Hematopoietic multipotent progenitor cell treated with erythropoietin and hydrocortisone succinate and interleukin-3 and kit ligand, for 15 days (in vitro differentiated cells): ENCODE data around the gene KLHL21.

Experiments used
- DNase-seq: peaks from one replicate; pipeline ENCODE4 v3.0.0-alpha.2; 2015; ENCODE audit warnings: low spot score

The KLHL21 gene

DNA sequence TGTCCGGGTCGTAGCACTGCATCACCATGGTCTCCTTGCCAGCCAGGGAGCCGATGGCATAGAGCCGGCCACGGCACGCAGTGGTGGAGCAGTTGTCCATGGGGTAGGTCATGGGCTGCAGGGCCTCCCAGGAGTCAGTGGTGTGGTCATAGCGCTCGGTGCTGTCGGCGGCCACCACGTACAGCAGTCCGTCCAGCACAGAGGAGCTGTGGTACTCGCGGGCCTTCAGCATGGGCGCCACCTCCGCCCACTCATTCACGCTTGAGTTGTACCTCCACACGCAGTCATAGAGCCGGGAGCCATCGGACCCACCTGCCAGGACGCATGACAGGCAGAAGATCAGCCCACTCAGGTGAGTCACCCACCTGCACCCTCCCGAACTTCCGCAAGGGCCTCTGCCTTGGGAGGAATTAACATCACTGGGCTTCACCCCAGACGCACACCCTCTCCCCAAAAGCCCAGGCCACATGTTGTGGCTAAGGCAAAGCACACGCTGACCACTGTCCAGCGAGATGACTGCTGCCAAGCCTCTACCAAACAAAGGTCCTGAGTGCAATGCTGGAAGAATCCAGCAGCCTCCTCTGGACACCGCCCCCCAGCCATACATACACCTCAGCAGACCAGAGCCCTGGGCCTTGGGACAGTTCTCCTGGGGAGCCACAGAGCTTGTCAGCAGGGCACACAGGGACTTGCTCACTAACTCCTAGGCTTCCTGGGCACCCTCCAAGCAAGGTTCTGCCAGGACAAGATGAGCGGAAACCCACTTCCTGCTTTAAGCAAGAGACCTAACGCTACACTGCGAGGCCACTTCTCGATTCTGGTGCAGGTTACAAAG, 3.3 kb downstream of the KLHL21 start:
- no peak for DNase-seq

DNA sequence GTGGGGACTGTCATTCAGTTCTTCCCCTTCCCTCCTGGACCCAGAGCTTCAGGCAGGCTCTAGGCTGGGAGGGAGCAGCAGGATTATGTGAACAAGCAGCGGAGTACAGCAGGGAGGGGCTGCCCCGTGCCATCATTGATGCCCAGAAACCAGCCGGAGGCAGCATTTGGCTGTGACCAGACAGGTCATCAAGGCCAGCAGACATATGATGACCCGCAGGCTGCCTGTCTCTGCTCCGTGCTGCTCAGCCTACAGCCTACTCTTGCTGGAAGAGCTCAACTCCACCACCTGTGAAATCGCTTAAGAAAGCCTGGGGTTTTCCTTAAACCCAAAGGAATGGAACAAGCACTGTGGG, 4.9 kb downstream of the KLHL21 start:
- no peak for DNase-seq

DNA sequence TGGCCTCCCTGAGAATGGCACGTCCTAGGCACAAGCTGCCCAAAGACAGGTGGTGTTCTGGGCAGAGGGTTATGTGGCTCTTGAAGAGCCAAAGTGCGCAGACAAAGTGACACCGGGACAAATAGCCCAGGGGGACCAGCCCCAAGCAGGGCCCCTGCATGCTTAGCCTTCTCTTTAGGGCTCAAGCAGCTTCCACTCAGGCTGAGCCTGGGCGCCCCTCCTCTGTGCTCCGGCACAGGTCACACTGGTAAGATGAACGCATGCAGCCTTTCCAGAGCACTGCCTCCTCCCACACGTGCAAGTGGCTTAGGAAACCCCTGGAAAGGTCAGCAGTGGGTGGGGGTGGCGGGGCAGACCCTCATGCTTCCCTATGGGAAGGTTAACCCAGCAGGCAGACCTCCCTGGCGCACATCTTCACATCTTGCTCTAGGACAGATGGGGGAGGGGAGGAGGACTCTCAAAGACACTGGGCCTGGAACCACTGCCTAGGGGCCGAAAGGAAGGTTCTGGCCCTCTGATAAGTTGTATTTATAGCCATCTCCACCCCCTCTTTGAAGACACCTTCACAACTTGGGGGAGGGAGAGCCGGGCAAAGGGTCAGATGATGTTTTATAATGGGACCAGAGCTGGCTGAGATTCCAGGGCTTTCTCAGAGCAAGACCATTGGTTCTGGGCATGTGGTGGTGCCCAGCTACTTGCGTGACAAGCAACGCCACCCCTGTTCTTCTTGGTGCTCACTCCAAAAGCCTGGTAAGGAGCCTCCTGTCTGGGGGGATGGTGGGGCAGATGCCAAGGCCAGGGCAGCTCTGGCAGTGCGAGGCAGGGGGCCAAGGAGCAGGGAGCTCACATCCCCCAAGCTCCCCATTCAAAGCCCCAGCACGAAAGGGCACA, 5.5 kb downstream of the KLHL21 start:
- DNase-seq: no peak

DNA sequence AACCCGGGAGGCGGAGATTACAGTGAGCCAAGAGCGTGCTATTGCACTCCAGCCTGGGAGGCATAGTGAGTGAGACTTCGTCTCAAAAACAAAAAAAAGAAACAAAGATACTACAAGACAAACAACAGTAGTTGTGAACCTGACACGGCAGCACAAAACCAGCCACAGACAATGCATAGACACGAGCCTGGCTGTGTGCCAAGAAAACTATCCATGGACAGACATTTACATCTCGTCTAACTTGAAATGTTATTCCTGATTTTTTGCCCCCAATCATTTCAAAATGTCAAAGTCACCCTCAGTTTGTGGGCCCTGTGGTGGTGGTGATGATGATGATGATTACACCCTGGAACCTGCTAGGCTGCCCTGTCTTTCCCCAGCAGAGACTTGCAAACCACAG, 6.3 kb downstream of the KLHL21 start:
- DNase-seq: no peak

DNA sequence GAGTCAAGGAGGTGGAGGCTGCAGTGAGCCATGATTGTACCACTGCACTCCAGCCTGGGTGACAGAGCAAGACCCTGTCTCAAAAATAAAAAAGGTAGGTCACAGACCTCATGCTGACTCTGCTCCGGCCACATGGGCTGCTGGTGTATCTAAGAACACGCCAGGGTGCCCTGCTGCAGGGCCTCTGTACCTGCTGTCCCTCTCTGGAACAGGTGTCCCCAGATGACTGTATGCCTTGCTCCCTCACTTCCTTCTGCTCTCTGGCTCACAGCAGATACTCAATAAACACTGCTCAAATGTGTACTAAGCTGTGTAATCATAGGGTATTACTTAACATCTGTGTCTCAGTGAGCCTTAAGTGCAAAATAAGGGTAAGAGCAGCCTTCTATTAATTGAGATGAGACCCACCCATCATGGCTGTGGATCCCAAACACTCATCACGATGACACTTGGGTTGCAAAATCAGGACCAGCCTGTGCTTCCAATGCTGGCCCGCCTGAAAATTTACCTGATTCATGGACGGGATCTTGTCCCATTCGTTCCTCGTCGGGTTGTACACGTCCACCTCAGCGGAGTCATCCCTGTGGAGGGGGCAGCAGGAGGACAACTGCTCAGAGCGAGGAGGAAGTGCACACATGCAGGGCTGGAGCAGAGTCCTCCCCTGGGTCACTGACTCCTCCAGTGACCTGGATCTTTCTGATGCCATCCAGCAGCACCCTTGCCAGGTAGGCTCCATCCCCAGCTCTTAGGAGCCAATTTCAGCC, 7.5 kb downstream of the KLHL21 start:
- DNase-seq: no peak

DNA sequence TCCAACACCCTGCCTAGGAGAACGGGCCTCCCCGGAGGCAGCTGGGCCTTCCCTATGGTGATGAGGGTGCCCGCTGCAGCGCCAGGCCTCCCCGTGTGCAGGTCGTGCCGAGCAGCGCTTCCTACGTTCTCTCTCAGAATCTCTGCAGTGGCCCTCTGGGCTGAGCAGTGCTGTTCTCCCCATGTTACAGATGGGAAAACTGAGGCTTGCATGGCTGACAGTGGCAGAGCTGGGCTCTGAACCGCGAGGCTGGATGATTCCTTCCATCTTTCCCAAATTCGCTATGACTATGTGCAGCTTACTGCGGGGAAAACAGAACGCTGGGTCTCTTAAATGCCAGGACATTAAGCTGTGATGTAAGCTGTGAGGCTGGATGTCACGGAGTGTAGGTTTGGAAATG, 8.9 kb downstream of the KLHL21 start:
- no peak for DNase-seq

DNA sequence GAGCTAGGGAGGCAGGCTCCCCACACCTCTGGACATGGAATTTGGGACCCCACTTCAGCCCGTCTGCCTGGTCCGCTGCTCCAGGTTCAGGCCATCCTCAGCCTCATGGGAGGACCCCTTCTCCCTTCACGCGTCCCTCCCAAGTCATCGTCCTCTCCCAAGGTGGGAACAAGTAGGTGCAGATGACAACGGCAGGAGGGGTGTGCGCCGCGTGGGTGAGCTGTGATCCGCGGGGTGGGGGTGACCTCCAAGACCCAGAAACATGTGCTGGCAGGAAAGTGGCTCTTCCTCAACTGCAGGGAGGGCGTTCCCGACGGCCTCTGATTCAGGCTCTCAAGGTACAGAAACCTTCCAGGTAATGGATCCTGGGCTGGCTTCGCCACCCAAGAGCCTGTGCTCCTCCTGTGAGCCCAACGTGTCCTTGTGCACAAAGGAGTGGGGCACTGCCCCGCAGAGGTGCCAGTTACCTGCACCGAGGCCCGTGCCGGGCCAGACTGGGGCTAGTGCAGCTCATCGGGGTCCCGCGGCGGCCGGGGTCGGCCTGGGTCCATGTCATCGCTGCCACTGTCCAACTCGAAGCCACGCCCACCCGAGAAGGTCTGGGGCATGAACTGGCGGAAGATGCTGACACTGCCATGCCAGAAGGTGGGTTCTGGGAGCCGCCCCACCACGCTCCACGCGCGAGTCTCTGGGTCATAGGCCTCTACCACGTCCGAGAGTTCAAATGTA, 9.6 kb downstream of the KLHL21 start:
- DNase-seq: no peak

DNA sequence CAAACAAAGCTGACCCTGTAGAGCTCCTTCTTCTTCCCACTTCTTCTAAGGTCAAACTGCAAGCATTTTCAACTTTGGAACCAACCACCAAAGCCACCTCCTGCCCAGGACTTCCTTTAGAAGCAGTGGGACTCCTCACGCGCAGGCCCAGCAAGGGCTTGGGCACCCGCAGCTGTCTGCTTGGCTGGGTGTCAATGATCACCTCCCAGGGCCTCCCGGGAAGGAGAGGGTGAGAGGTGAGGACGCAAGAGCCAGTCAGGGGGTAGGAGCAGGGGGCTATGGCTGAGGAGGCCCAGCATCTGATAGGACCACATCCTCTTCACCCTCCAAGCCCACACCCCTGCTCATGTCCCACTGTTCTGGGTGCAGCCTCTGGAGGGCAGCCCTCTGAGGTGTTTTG, 10.2 kb downstream of the KLHL21 start:
- DNase-seq: no peak

DNA sequence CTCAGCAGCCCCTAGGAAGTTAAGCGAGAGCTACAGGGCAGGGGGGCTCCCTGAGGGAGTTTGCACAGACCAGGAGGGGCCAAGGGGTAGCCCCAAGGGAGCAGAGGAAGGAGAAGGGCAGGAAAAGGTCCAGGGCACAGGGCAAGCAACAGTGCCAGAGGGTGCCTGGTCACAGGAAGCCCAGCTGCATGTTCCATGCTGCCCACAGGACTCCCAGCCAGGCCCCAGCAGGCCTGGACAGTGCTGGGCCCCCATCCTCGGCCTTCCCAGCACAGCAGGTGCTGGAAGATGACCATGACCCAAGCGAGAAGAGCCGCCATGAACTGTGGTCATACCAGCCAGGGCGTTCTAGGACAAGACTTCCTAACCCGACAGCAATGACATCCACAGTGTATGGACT, 11.0 kb downstream of the KLHL21 start:
- no peak for DNase-seq

DNA sequence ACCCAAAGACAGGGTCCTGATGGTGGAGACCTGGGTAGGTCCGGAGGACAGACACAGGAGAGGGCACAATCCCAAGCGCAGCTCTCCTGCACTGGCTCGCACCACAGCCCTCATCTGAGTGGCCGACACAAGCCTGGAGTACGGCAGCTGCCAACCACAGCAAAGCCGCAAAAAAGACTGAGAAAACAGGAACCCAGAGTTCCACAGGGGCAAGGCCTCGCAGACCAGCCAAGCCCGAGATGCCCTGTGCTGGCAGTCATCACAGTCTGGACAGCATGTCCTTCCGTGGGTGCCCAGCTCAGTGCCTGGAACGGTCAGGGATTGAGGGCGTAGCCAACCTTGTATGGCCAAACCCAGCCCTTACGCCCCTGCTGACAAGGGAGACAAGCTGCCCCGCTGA, 11.4 kb downstream of the KLHL21 start:
- no peak for DNase-seq

DNA sequence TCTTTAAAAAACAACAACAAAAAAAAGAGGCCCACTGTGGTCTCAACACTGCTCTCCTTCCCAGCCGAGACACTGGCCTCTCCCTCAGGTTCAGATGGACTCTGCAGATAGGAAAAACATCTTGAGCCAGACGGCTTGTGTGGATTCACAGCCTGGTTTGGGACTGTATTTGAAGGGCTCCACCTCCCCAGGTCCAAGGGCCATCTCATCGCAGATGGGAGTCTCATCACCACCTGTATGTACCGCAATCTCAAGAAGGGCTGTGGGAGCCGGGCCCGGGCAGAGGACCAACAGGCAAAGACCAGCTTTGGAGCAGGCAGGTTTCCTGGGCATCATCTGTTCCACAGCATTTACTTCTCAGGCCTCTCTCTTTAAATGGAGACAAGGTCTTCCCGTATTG, 12.6 kb downstream of the KLHL21 start:
- DNase-seq: no peak

DNA sequence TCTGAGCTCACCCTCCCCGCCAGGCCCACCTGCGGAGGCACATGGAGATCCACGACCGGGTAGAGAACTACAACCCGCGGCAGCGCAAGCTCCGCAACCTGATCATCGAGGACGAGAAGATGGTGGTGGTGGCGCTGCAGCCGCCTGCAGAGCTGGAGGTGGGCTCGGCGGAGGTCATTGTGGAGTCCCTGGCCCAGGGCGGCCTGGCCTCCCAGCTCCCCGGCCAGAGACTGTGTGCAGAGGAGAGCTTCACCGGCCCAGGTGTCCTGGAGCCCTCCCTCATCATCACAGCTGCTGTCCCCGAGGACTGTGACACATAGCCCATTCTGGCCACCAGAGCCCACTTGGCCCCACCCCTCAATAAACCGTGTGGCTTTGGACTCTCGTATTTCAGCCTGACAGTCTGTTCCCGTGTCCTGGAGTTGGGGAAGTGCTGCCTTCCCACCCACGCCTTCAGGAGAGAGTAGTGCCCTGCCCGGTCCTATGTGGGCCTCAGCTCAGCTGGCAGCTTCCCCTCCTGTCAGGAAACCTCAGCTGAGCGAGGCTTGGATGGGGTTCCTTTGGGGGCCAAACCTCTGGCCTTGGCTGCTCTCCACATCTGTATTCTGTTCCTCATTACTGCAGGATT, 13.7 kb downstream of the KLHL21 start:
- no peak for DNase-seq

DNA sequence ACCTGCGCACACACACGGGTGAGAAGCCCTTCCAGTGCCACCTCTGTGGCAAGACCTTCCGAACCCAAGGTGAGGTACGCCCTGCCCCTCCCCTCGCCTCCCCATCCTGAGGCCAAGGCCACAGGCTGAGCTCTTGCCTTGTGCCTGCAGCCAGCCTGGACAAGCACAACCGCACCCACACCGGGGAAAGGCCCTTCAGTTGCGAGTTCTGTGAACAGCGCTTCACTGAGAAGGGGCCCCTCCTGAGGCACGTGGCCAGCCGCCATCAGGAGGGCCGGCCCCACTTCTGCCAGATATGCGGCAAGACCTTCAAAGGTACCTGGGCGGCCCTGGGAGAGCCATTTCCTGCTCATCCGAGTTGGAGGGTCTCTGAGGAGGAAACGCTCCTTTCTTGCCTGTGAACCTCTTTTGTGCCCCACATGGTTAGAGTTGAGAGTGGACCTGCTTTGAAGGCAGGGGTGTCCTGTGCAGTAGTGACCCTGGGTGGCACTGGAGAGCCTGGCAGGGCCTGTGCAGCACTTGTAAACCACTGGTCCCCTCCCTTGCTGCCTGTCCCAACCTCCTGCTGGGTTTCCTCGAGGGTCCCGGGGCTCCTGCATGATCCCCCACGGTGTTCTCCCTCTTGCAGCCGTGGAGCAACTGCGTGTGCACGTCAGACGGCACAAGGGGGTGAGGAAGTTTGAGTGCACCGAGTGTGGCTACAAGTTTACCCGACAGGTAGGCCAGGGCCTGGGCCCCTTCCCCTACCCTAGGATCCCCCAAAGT, 14.4 kb downstream of the KLHL21 start:
- no peak for DNase-seq

DNA sequence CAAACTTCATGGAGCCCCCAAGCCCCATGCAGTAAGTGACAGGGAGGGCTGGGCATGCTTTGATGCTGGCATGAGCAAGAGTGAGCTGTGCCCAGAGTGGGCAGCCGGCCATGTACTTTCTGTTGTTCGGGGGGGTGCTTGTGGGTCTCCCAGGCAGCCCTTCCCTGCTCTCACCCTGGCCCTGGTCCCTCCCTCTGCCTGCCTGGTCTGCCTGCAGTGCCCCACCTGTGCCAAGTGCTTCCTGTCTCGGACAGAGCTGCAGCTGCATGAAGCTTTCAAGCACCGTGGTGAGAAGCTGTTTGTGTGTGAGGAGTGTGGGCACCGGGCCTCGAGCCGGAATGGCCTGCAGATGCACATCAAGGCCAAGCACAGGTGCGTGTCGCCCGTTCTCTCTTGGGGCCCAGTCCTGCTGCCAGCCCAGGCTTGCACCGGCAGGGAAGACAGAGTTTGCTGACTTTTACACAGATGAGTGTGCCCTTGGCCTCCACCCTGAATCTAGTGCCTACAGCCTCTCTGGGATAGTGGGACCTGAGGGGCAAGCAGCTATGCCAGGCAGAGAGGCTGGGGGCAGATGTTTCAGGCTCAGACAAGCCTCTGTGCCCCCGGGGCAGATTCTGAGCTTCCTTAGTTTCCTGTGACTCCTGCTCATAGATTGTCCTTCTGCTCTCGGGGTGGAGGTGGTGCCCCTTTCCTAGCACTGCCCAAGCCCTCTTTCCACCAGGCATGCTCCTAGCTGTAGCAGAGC, 15.2 kb downstream of the KLHL21 start:
- no peak for DNase-seq

DNA sequence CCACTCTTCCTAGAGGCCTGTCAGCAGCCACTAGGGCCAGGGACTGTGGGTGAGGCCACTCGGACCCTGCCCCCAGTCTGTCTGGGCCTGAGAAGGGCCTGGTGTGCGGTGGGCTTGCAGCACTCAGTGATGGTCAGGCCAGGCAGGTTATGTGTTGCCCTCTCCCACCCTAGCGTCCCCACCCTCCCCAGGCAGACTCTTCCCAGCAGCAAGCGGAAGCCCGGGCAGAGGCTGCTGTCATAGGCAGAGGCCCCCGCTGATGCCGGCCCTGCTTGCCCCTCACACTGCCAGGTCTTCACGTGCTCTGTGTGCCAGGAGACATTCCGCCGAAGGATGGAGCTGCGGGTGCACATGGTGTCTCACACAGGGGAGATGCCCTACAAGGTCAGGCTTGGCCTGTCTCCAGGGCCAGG, 16.3 kb downstream of the KLHL21 start:
- DNase-seq: no peak

DNA sequence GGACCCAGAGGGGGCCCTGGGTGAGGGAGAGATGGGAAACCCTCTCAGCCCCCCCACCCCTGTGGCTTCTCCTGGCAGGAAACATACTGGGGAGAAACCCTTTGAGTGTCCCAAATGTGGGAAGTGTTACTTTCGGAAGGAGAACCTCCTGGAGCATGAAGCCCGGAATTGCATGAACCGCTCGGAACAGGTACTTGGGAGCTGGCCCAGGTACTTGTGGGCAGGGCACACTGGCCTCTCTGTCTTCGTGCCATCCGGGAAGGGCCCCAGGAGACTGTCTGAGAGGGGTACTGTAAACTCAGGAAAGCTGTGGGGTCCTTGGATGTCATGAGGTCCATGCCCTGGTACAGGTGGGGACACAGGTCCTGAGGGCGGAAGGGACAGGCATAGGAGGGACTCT, 16.8 kb downstream of the KLHL21 start:
- no peak for DNase-seq

DNA sequence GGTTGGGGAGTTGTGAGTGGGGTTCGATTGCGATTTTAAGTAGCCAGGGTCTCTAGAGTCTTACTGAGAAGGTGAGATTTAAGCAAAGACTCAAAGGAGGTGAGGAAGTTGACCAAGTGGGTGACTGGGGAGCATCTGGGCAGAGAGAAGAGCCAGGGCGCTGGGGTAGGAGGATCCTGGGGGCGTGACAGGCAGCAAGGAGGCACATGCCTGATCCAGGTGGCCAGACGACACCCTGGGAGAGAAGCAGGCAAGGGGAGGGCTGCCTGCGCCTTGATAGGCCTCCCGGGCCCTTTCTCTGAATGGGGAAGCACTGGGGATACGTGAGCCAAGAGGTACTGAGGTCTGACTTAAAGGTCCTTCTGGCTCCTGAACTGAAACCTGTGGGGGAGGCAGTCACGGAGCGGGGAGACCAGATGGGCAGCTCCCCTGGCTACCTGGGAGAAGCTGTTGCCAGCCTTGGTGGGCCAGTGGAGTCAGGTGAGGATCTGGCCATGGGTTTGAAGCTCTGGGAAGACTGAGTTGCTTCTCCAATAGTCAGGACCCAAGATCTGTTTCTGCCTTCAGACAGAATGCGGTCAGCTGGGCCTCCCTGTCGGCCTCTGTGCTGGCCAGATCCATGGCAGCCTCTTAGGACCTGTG, 17.5 kb downstream of the KLHL21 start:
- no peak for DNase-seq

DNA sequence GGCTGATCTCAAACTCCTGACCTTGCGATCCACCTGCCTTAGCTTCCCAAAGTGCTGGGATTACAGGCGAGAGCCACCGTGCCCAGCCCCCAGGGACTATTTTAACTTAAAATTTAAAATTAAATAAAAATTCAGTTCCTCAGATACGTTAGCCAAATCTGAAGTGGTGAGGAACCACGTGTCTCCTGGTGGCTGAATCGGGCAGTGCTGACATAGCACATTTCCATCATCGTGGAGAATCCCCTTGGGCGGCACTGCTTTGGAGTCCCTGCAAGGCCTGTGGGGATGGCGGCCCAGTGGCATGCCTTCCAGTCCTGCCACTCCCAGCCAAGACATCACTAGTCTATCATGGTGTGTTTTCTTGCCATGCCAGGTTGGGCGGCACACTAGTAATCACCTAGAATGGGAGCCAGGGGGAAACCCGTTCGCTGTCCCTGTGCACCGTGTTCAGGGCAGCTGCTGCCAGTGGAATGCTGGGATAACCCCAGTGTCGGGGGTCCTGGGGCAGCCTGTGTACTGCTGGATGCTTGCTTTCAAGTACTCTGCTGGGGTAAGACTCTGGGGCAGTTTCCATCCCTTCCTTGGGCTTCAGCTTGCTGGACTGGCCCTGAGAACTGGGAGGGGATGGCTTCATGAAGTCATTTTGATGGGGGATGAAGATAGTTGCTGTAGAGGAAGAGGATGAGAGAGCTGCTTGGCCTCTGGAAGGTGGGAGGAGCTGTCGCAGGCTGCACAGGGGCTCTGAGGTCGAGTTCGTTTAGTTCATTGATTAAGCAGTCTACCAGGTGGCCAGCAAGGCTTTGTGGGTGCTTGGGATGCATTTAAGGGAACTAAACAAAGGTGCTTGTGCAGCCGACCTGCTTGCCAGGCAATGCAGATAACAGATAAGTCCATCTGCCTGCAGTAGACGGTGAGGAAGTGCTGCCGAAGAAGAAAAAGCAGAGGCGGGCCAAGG, 18.3 kb downstream of the KLHL21 start:
- no peak for DNase-seq
